Mesendoderm (in vitro differentiated cells): Measurements from ENCODE around the gene HOXA9.

ENCODE experiments used
- DNase-seq: peaks from one replicate; pipeline ENCODE4 v3.0.0; 2013
- H2AK5ac ChIP-seq: 2 replicates; pipeline ENCODE4 v1.6.1; 2013; ENCODE audit warnings: low read length, inconsistent platforms
- H2BK120ac ChIP-seq: 2 replicates; pipeline ENCODE4 v1.6.1; 2013; ENCODE audit warnings: low read depth, mild to moderate bottlenecking, low read length, moderate library complexity, mixed read lengths
- H2BK15ac ChIP-seq: replicated peaks from 2 replicates; pipeline ENCODE4 v1.6.1; 2013; ENCODE audit warnings: low read depth, mild to moderate bottlenecking, moderate library complexity
- H2BK5ac ChIP-seq: 2 replicates; pipeline ENCODE4 v1.6.1; 2013; ENCODE audit warnings: low read length, inconsistent platforms
- H3K18ac ChIP-seq: 2 replicates; pipeline ENCODE4 v1.6.1; 2013; ENCODE audit warnings: mild to moderate bottlenecking, low read length, mixed read lengths
- H3K23ac ChIP-seq: one replicate; pipeline ENCODE4 v1.6.1; 2013; ENCODE audit warnings: low read length
- H3K27ac ChIP-seq: 2 replicates; pipeline ENCODE4 v1.5.1; 2013; ENCODE audit warnings: low read depth, mild to moderate bottlenecking, inconsistent platforms, low read length, moderate library complexity
- H3K27me3 ChIP-seq: 2 replicates; pipeline ENCODE4 v1.6.1; 2013; ENCODE audit warnings: low read length, control low read depth, mild to moderate bottlenecking, inconsistent platforms; ENCODE audit not compliant: insufficient read depth, poor library complexity
- H3K36me3 ChIP-seq: 2 replicates; pipeline ENCODE4 v1.6.1; 2013; ENCODE audit warnings: low read length, inconsistent platforms; ENCODE audit not compliant: control insufficient read depth, insufficient read depth
- H3K4ac ChIP-seq: one replicate; pipeline ENCODE4 v1.6.1; 2013; ENCODE audit warnings: low read depth, mild to moderate bottlenecking, low read length, moderate library complexity
- H3K4me1 ChIP-seq: 2 replicates; pipeline ENCODE4 v1.6.1; 2013; ENCODE audit warnings: low read depth, low read length, inconsistent platforms; ENCODE audit not compliant: control insufficient read depth
- H3K4me2 ChIP-seq: 2 replicates; pipeline ENCODE4 v1.6.1; 2013; ENCODE audit warnings: low read length
- H3K4me3 ChIP-seq: 2 replicates; pipeline ENCODE4 v1.5.1; 2013; ENCODE audit warnings: mild to moderate bottlenecking, low read length
- H3K56ac ChIP-seq: one replicate; pipeline ENCODE4 v1.6.1; 2013; ENCODE audit warnings: low read length
- H3K79me1 ChIP-seq: 2 replicates; pipeline ENCODE4 v1.6.1; 2013; ENCODE audit warnings: low read length, inconsistent platforms
- H3K79me2 ChIP-seq: 2 replicates; pipeline ENCODE4 v1.6.1; 2013; ENCODE audit warnings: mild to moderate bottlenecking, low read length; ENCODE audit not compliant: control insufficient read depth, insufficient read depth
- H3K9ac ChIP-seq: 2 replicates; pipeline ENCODE4 v1.6.1; 2013; ENCODE audit warnings: low read length, inconsistent platforms
- H4K5ac ChIP-seq: one replicate; pipeline ENCODE4 v1.6.1; 2013; ENCODE audit warnings: low read length
- H4K8ac ChIP-seq: one replicate; pipeline ENCODE4 v1.6.1; 2013; ENCODE audit warnings: low read depth, mild to moderate bottlenecking, control low read depth, low read length, moderate library complexity
- WGBS: extraction: QIAGEN DNeasy Blood & Tissue Kit; methylation state at CpG from one replicate; pipeline ENCODE4 v1.1.7; 2013; ENCODE audit warnings: low lambda C conversion rate, missing lambda C conversion rate; ENCODE audit not compliant: insufficient coverage; ENCODE audit errors: extremely low coverage; 5-methylcytosine and 5-hydroxymethylcytosine counted together

Gene HOXA9

GRCh38 chr7:27138985-27139333, 26.4 kb downstream of the HOXA9 start:
- H2BK120ac ChIP-seq = no peak overlapping the region
- no peak overlapping the region for H3K18ac ChIP-seq
- H3K56ac ChIP-seq = no peak overlapping the region
- no peak overlapping the region for H3K4ac ChIP-seq
- H3K9ac ChIP-seq = no peak overlapping the region
- no peak overlapping the region for H2AK5ac ChIP-seq
- H4K8ac ChIP-seq = no peak overlapping the region
- H3K4me2 ChIP-seq = no peak overlapping the region
- H3K79me1 ChIP-seq = no peaks in the 10 kb centered on the region
- H3K4me1 ChIP-seq = no peaks in the 10 kb centered on the region
- no peak overlapping the region for H3K23ac ChIP-seq
- H2BK15ac ChIP-seq = no peak overlapping the region
- H2BK5ac ChIP-seq = no peak overlapping the region
- H3K4me3 ChIP-seq = no peak overlapping the region
- no peaks in the 10 kb centered on the region for H3K79me2 ChIP-seq
- no CpG with 5 or more reads among the region's 11 CpGs for WGBS
- peaks cover 89% of the 10 kb centered on the region for H3K27me3 ChIP-seq
- no peak overlapping the region for H3K27ac ChIP-seq
- no peaks in the 10 kb centered on the region for H3K36me3 ChIP-seq
- no peak overlapping the region for H4K5ac ChIP-seq
- DNase-seq = no peak

GRCh38 chr7:27138472-27138871, 26.9 kb downstream of the HOXA9 start:
- Histone ChIP-seq H3K79me1 (no peaks in the 10 kb centered on the region), H3K23ac (no peak overlapping the region), H3K36me3 (no peaks in the 10 kb centered on the region), H3K56ac (no peak overlapping the region), H3K4ac (no peak overlapping the region), H4K8ac (no peak overlapping the region), H3K27ac (no peak overlapping the region), H3K18ac (no peak overlapping the region), H3K4me2 (no peak overlapping the region), H3K79me2 (no peaks in the 10 kb centered on the region), H3K9ac (no peak overlapping the region), H3K4me1 (no peaks in the 10 kb centered on the region), H3K27me3 (peaks cover 93% of the 10 kb centered on the region), H3K4me3 (no peak overlapping the region), H4K5ac (no peak overlapping the region), H2BK5ac (no peak overlapping the region), H2AK5ac (no peak overlapping the region), H2BK15ac (no peak overlapping the region), H2BK120ac (no peak overlapping the region)
- DNase-seq = no peak
- no CpG with 5 or more reads among the region's 1 CpG for WGBS

GRCh38 chr7:27137640-27138315, 27.6 kb downstream of the HOXA9 start:
- WGBS = no CpG with 5 or more reads among the region's 2 CpGs
- Histone ChIP-seq H3K4ac (no peak overlapping the region), H3K27ac (no peak overlapping the region), H3K23ac (no peak overlapping the region), H3K79me2 (no peaks in the 10 kb centered on the region), H2AK5ac (no peak overlapping the region), H2BK5ac (no peak overlapping the region), H2BK120ac (no peak overlapping the region), H3K18ac (no peak overlapping the region), H3K4me3 (no peak overlapping the region), H3K27me3 (peaks cover 96% of the 10 kb centered on the region), H2BK15ac (no peak overlapping the region), H4K5ac (no peak overlapping the region), H3K4me2 (no peak overlapping the region), H3K79me1 (no peaks in the 10 kb centered on the region), H3K36me3 (no peaks in the 10 kb centered on the region), H4K8ac (no peak overlapping the region), H3K4me1 (no peaks in the 10 kb centered on the region), H3K56ac (no peak overlapping the region), H3K9ac (no peak overlapping the region)
- no peak for DNase-seq

- no peak overlapping the region for H3K4me3 ChIP-seq
- DNase-seq = no peak
- H4K5ac ChIP-seq = no peak overlapping the region
- H2AK5ac ChIP-seq = no peak overlapping the region
- no peaks in the 10 kb centered on the region for H3K79me1 ChIP-seq
- no peaks in the 10 kb centered on the region for H3K4me1 ChIP-seq
- H2BK15ac ChIP-seq = no peak overlapping the region
- WGBS = no CpG with 5 or more reads among the region's 2 CpGs
- H3K4me2 ChIP-seq = no peak overlapping the region
- H3K9ac ChIP-seq = no peak overlapping the region
- no peak overlapping the region for H3K18ac ChIP-seq
- H3K27me3 ChIP-seq = peaks cover 89% of the 10 kb centered on the region
- no peak overlapping the region for H2BK120ac ChIP-seq
- H3K27ac ChIP-seq = no peak overlapping the region
- H3K23ac ChIP-seq = no peak overlapping the region
- H3K4ac ChIP-seq = no peak overlapping the region
- no peak overlapping the region for H3K56ac ChIP-seq
- H3K36me3 ChIP-seq = no peaks in the 10 kb centered on the region
- H2BK5ac ChIP-seq = no peak overlapping the region
- H3K79me2 ChIP-seq = no peaks in the 10 kb centered on the region
- H4K8ac ChIP-seq = no peak overlapping the region
Observed at GRCh38 chr7:27134392-27134791, 30.9 kb downstream of the HOXA9 start.

GRCh38 chr7:27133409-27134231, 31.7 kb downstream of the HOXA9 start:
- H2AK5ac ChIP-seq = no peak overlapping the region
- no peaks in the 10 kb centered on the region for H3K36me3 ChIP-seq
- no peak for DNase-seq
- H3K18ac ChIP-seq = no peak overlapping the region
- no peaks in the 10 kb centered on the region for H3K4me1 ChIP-seq
- no peak overlapping the region for H4K8ac ChIP-seq
- H3K23ac ChIP-seq = no peak overlapping the region
- H4K5ac ChIP-seq = no peak overlapping the region
- H3K4me2 ChIP-seq = no peak overlapping the region
- no peak overlapping the region for H2BK120ac ChIP-seq
- no peaks in the 10 kb centered on the region for H3K79me1 ChIP-seq
- H3K79me2 ChIP-seq = no peaks in the 10 kb centered on the region
- no peak overlapping the region for H3K4me3 ChIP-seq
- peaks cover 89% of the 10 kb centered on the region for H3K27me3 ChIP-seq
- H3K56ac ChIP-seq = no peak overlapping the region
- no peak overlapping the region for H2BK15ac ChIP-seq
- H2BK5ac ChIP-seq = no peak overlapping the region
- no peak overlapping the region for H3K9ac ChIP-seq
- no CpG with 5 or more reads among the region's 18 CpGs for WGBS
- no peak overlapping the region for H3K27ac ChIP-seq
- no peak overlapping the region for H3K4ac ChIP-seq
